A204.1 (cell line): ENCODE data around the gene SETBP1.

Experiments
- FAIRE-seq: peaks from 2 replicates; lab custom pipeline; 2012; peaks lifted over from hg19 to GRCh38; lab: Jason Lieb, UNC

SETBP1 gene

GRCh38 chr18:44680273-44681075 is at the start of gene SETBP1:
Gene SETBP1, plus strand, starts transcription at chr18:44680888. Its CDS starts 20,459 bp downstream, at chr18:44701347.
- FAIRE-seq, result no peak

- FAIRE-seq, result no peak
Observed at GRCh38 chr18:44632469-44633145, 48.1 kb upstream of the SETBP1 start.

GRCh38 chr18:44635546-44635945 is 45.1 kb upstream of the SETBP1 start:
- FAIRE-seq, result no peak

- no peak for FAIRE-seq
Observed at GRCh38 chr18:44636241-44636640, 44.4 kb upstream of the SETBP1 start.

GRCh38 chr18:44637210-44638033 is 43.3 kb upstream of the SETBP1 start:
- FAIRE-seq, result no peak

- FAIRE-seq, result no peak
Observed at GRCh38 chr18:44638034-44638540, 42.6 kb upstream of the SETBP1 start.

GRCh38 chr18:44638811-44639210 is 41.9 kb upstream of the SETBP1 start:
- no peak for FAIRE-seq

GRCh38 chr18:44643004-44643403 is 37.7 kb upstream of the SETBP1 start:
- no peak for FAIRE-seq

GRCh38 chr18:44651478-44651877 is 29.2 kb upstream of the SETBP1 start:
- no peak for FAIRE-seq

- FAIRE-seq, result no peak
Observed at GRCh38 chr18:44651918-44652572, 28.6 kb upstream of the SETBP1 start.

- no peak for FAIRE-seq
Observed at GRCh38 chr18:44652722-44653121, 28.0 kb upstream of the SETBP1 start.

- no peak for FAIRE-seq
Observed at GRCh38 chr18:44654573-44654972, 26.1 kb upstream of the SETBP1 start.

GRCh38 chr18:44655435-44655834 is 25.3 kb upstream of the SETBP1 start:
- FAIRE-seq, result no peak

GRCh38 chr18:44659771-44660170 is 20.9 kb upstream of the SETBP1 start:
- FAIRE-seq, result no peak

GRCh38 chr18:44668270-44668975 is 12.3 kb upstream of the SETBP1 start:
- no peak for FAIRE-seq

GRCh38 chr18:44671914-44672313 is 8.8 kb upstream of the SETBP1 start:
- no peak for FAIRE-seq

- no peak for FAIRE-seq
Observed at GRCh38 chr18:44672506-44672905, 8.2 kb upstream of the SETBP1 start.

- no peak for FAIRE-seq
Observed at GRCh38 chr18:44673256-44673880, 7.3 kb upstream of the SETBP1 start.

GRCh38 chr18:44677933-44678332 is 2.8 kb upstream of the SETBP1 start:
- no peak for FAIRE-seq

GRCh38 chr18:44678725-44679055 is 2.0 kb upstream of the SETBP1 start:
- FAIRE-seq, result no peak
